H9 (cell line): ENCODE data around the gene WDR6. TPM values are rescaled to one million over a fixed set of nuclear protein-coding genes. Genes with fewer than 3 reads are reported as not detected.

Source experiments
- DNase-seq: peaks from one replicate; pipeline ENCODE4 v3.0.0-alpha.2; 2017
- H2AFZ ChIP-seq: one replicate; pipeline ENCODE4 v1.6.1; 2013; ENCODE audit warnings: mild to moderate bottlenecking, low read length, control low read depth, moderate library complexity
- H2AK5ac ChIP-seq: 2 replicates; pipeline ENCODE4 v1.6.1; 2013; ENCODE audit warnings: low read length, control low read depth, mixed read lengths; ENCODE audit not compliant: insufficient read length
- H2BK120ac ChIP-seq: one replicate; pipeline ENCODE4 v1.6.1; 2013; ENCODE audit warnings: low read depth, mild to moderate bottlenecking, low read length, control low read depth, inconsistent platforms; ENCODE audit not compliant: poor library complexity, severe bottlenecking
- H2BK12ac ChIP-seq: 2 replicates; pipeline ENCODE4 v1.6.1; 2013; ENCODE audit warnings: low read length, control low read depth, mixed read lengths, low read depth; ENCODE audit not compliant: insufficient read length
- H2BK15ac ChIP-seq: 2 replicates; pipeline ENCODE4 v1.6.1; 2013; ENCODE audit warnings: low read depth, low read length, control low read depth
- H2BK20ac ChIP-seq: one replicate; pipeline ENCODE4 v1.6.1; 2013; ENCODE audit warnings: low read depth, mild to moderate bottlenecking, low read length, control low read depth, inconsistent platforms; ENCODE audit not compliant: poor library complexity, severe bottlenecking
- H2BK5ac ChIP-seq: 2 replicates; pipeline ENCODE4 v1.6.1; 2013; ENCODE audit warnings: low read length, control low read depth, mixed read lengths; ENCODE audit not compliant: insufficient read length
- H3K14ac ChIP-seq: 2 replicates; pipeline ENCODE4 v1.6.1; 2013; ENCODE audit warnings: low read length, control low read depth; ENCODE audit not compliant: insufficient read depth
- H3K18ac ChIP-seq: 2 replicates; pipeline ENCODE4 v1.6.1; 2013; ENCODE audit warnings: low read depth, mild to moderate bottlenecking, mixed read lengths, low read length, control low read depth; ENCODE audit not compliant: insufficient read length
- H3K23ac ChIP-seq: 2 replicates; pipeline ENCODE4 v1.6.1; 2013; ENCODE audit warnings: low read length, control low read depth, mixed read lengths, low read depth; ENCODE audit not compliant: insufficient read length
- H3K23me2 ChIP-seq: 2 replicates; pipeline ENCODE4 v1.6.1; 2013; ENCODE audit warnings: low read depth, mild to moderate bottlenecking, mixed read lengths, low read length, control low read depth; ENCODE audit not compliant: insufficient read length, poor library complexity, severe bottlenecking
- H3K27ac ChIP-seq: 2 replicates; pipeline ENCODE4 v1.5.1; 2013; ENCODE audit warnings: low read length, control low read depth, mixed read lengths, low read depth; ENCODE audit not compliant: insufficient read length
- H3K27me3 ChIP-seq: 2 replicates; pipeline ENCODE4 v1.6.1; 2013; ENCODE audit warnings: low read length, control low read depth, inconsistent platforms; ENCODE audit not compliant: insufficient read depth
- H3K4ac ChIP-seq: 2 replicates; pipeline ENCODE4 v1.6.1; 2013; ENCODE audit warnings: low read depth, mild to moderate bottlenecking, control low read depth, inconsistent platforms, low read length, moderate library complexity
- H3K4me1 ChIP-seq: 2 replicates; pipeline ENCODE4 v1.6.1; 2013; ENCODE audit warnings: low read length, control low read depth, inconsistent platforms; ENCODE audit not compliant: insufficient read depth
- H3K4me2 ChIP-seq: 2 replicates; pipeline ENCODE4 v1.6.1; 2013; ENCODE audit warnings: low read length, control low read depth, mixed read lengths; ENCODE audit not compliant: insufficient read length, insufficient read depth
- H3K56ac ChIP-seq: 2 replicates; pipeline ENCODE4 v1.6.1; 2013; ENCODE audit warnings: low read depth, mild to moderate bottlenecking, mixed read lengths, low read length, control low read depth; ENCODE audit not compliant: insufficient read length
- H3K79me1 ChIP-seq: 2 replicates; pipeline ENCODE4 v1.6.1; 2013; ENCODE audit warnings: low read depth, mild to moderate bottlenecking, moderate library complexity, low read length, control low read depth, inconsistent platforms; ENCODE audit not compliant: insufficient read depth, poor library complexity, severe bottlenecking
- H3K79me2 ChIP-seq: 2 replicates; pipeline ENCODE4 v1.6.1; 2013; ENCODE audit warnings: low read length, control low read depth, inconsistent platforms; ENCODE audit not compliant: insufficient read depth
- H3K9ac ChIP-seq: 2 replicates; pipeline ENCODE4 v1.6.1; 2013; ENCODE audit warnings: low read length, control low read depth, mixed read lengths; ENCODE audit not compliant: insufficient read length; ENCODE audit errors: extremely low read depth
- H3K9me3 ChIP-seq: one replicate; pipeline ENCODE4 v1.6.1; 2013; ENCODE audit warnings: low read depth, low read length, inconsistent platforms; ENCODE audit not compliant: control insufficient read depth
- H3T11ph ChIP-seq: one replicate; pipeline ENCODE4 v1.6.1; 2013; ENCODE audit warnings: mild to moderate bottlenecking, low read length, control low read depth, inconsistent platforms
- H4K20me1 ChIP-seq: one replicate; pipeline ENCODE4 v1.6.1; 2013; ENCODE audit not compliant: control insufficient read depth, insufficient read length, insufficient read depth
- H4K5ac ChIP-seq: 2 replicates; pipeline ENCODE4 v1.6.1; 2013; ENCODE audit warnings: low read depth, mild to moderate bottlenecking, mixed read lengths, low read length, control low read depth; ENCODE audit not compliant: insufficient read length
- H4K8ac ChIP-seq: replicated peaks from 2 replicates; pipeline ENCODE4 v1.6.1; 2013; ENCODE audit warnings: low read length, control low read depth, mixed read lengths, low read depth; ENCODE audit not compliant: insufficient read length
- H4K91ac ChIP-seq: 2 replicates; pipeline ENCODE4 v1.6.1; 2013; ENCODE audit warnings: low read depth, mild to moderate bottlenecking, moderate library complexity, mixed read lengths, low read length, control low read depth; ENCODE audit not compliant: insufficient read length
- H3K27ac Mint-ChIP-seq, 3 experiments: 2 replicates in 2 of 3; 3 replicates in 1 of 3; pipeline ENCODE4 v1.8.0; 2020 to 2021; ENCODE audit warnings: mixed read lengths in 3 of 3, mild to moderate bottlenecking in 1 of 3, moderate library complexity in 1 of 3
- H3K27me3 Mint-ChIP-seq: 2 replicates; pipeline ENCODE4 v1.8.0; 2021; ENCODE audit warnings: low read depth, mild to moderate bottlenecking, moderate library complexity, mixed read lengths
- H3K36me3 Mint-ChIP-seq, 3 experiments: 2 replicates in 2 of 3; 3 replicates in 1 of 3; pipeline ENCODE4 v1.8.0; 2020 to 2021; ENCODE audit warnings: low read depth in 3 of 3, mixed read lengths in 3 of 3; ENCODE audit not compliant: insufficient read depth in 1 of 3
- H3K4me1 Mint-ChIP-seq, 2 experiments: 2 replicates each; pipeline ENCODE4 v1.8.0; 2020; ENCODE audit warnings: mixed read lengths in 2 of 2
- H3K4me3 Mint-ChIP-seq, 2 experiments: 2 replicates in 1 of 2; 3 replicates in 1 of 2; pipeline ENCODE4 v1.8.0; 2020 to 2021; ENCODE audit warnings: mild to moderate bottlenecking in 2 of 2, mixed read lengths in 2 of 2, moderate library complexity in 1 of 2
- H3K9me3 Mint-ChIP-seq, 2 experiments: 2 replicates in 1 of 2; 3 replicates in 1 of 2; pipeline ENCODE4 v1.8.0; 2020; ENCODE audit warnings: mild to moderate bottlenecking in 2 of 2, mixed read lengths in 2 of 2, moderate library complexity in 1 of 2
- WGBS: extraction: QIAGEN DNeasy Blood & Tissue Kit; methylation state at CpG from one replicate; pipeline ENCODE4 v1.1.7; 2013; ENCODE audit warnings: missing lambda C conversion rate, low lambda C conversion rate, mixed read lengths; ENCODE audit not compliant: insufficient read length; ENCODE audit errors: extremely low coverage; 5-methylcytosine and 5-hydroxymethylcytosine counted together
- total RNA-seq: library from RNA; stranded (reverse); gene quantifications from 2 replicates; pipeline ENCODE4 v1.2.1, GENCODE V29; 2021
- TF ChIP-seq, protein P1 (sequence below): fragments of 200-600 bp; sonication (generic); conservative IDR thresholded peaks from 3 replicates; pipeline ENCODE4 v1.8.0; 2021; ENCODE audit warnings: antibody characterized with exemption, mild to moderate bottlenecking

Gene WDR6
- total RNA-seq, 1 experiment from 2014 or later: 298 TPM

DNA sequence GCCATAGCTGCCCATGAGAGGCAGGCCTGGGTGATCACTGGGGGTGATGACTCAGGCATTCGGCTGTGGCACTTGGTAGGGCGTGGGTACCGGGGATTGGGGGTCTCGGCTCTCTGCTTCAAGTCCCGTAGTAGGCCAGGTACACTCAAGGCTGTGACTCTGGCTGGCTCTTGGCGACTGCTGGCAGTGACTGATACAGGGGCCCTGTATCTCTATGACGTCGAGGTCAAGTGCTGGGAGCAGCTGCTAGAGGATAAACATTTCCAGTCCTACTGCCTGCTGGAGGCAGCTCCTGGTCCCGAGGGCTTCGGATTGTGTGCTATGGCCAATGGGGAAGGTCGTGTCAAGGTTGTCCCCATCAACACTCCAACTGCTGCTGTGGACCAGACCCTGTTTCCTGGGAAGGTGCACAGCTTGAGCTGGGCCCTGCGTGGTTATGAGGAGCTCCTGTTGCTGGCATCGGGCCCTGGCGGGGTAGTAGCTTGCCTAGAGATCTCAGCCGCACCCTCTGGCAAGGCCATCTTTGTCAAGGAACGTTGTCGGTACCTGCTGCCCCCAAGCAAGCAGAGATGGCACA, 5.3 kb downstream of the WDR6 start:
- no peak overlapping the region for H2AK5ac ChIP-seq
- no peak overlapping the region for H2AFZ ChIP-seq
- no peak overlapping the region for H4K5ac ChIP-seq
- no peaks in the 10 kb centered on the region for H3K27me3 ChIP-seq
- peaks cover 7% of the 10 kb centered on the region for H3K23me2 ChIP-seq
- H3K18ac ChIP-seq: no peak overlapping the region
- no peak overlapping the region for H3T11ph ChIP-seq
- H4K8ac ChIP-seq: no peak overlapping the region
- Mint-ChIP-seq H3K27ac (peak overlapping the region in 2 of 3 experiments; percentile 39 to 80; a peak in 2 of 7 replicates), H3K4me1 (peaks cover 17% of the 10 kb centered on the region in 2 experiments), H3K36me3 (peaks cover 25 to 74% (median 65%) of the 10 kb centered on the region in 3 experiments), H3K27me3 (no peaks in the 10 kb centered on the region), H3K4me3 (no peak overlapping the region; a peak in 1 of 5 replicates), H3K9me3 (no peaks in the 10 kb centered on the region; a peak in 1 of 5 replicates)
- H3K4ac ChIP-seq: no peak overlapping the region
- H3K23ac ChIP-seq: no peak overlapping the region
- no peak overlapping the region for H4K91ac ChIP-seq
- DNase-seq: no peak
- no peak overlapping the region for H2BK120ac ChIP-seq
- H2BK20ac ChIP-seq: no peak overlapping the region
- no peak overlapping the region for H3K27ac ChIP-seq
- no peak overlapping the region for H2BK15ac ChIP-seq
- no peaks in the 10 kb centered on the region; the same call in 1 of the 2 replicates for H3K4me1 ChIP-seq
- no peaks in the 10 kb centered on the region for H3K79me1 ChIP-seq
- no CpG with 5 or more reads among the region's 17 CpGs for WGBS
- H3K9ac ChIP-seq: no peak overlapping the region
- TF ChIP-seq, protein P1, sequence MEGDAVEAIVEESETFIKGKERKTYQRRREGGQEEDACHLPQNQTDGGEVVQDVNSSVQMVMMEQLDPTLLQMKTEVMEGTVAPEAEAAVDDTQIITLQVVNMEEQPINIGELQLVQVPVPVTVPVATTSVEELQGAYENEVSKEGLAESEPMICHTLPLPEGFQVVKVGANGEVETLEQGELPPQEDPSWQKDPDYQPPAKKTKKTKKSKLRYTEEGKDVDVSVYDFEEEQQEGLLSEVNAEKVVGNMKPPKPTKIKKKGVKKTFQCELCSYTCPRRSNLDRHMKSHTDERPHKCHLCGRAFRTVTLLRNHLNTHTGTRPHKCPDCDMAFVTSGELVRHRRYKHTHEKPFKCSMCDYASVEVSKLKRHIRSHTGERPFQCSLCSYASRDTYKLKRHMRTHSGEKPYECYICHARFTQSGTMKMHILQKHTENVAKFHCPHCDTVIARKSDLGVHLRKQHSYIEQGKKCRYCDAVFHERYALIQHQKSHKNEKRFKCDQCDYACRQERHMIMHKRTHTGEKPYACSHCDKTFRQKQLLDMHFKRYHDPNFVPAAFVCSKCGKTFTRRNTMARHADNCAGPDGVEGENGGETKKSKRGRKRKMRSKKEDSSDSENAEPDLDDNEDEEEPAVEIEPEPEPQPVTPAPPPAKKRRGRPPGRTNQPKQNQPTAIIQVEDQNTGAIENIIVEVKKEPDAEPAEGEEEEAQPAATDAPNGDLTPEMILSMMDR: no peak
- no peak overlapping the region for H2BK5ac ChIP-seq
- no peak overlapping the region for H3K4me2 ChIP-seq
- H4K20me1 ChIP-seq: no peaks in the 10 kb centered on the region
- no peak overlapping the region for H3K14ac ChIP-seq
- no peak overlapping the region for H3K56ac ChIP-seq
- peaks cover 10% of the 10 kb centered on the region; the same call in 1 of the 2 replicates for H3K79me2 ChIP-seq
- no peaks in the 10 kb centered on the region for H3K9me3 ChIP-seq
- H2BK12ac ChIP-seq: no peak overlapping the region
